HFFc6 (cell line): ENCODE data around the gene BSDC1. TPM values are rescaled to one million over a fixed set of nuclear protein-coding genes. Genes with fewer than 3 reads are reported as not detected.

Source experiments
- DNase-seq: peaks from one replicate; pipeline ENCODE4 v3.0.0-alpha.2; 2018
- H3K27ac Mint-ChIP-seq: 2 replicates; pipeline ENCODE4 v1.8.0; 2020; ENCODE audit warnings: mild to moderate bottlenecking, mixed read lengths
- H3K27me3 Mint-ChIP-seq: 2 replicates; pipeline ENCODE4 v1.8.0; 2021; ENCODE audit warnings: mild to moderate bottlenecking, moderate library complexity, mixed read lengths; ENCODE audit not compliant: insufficient read depth
- H3K36me3 Mint-ChIP-seq: 2 replicates; pipeline ENCODE4 v1.8.0; 2021; ENCODE audit warnings: low read depth, mixed read lengths
- H3K4me1 Mint-ChIP-seq: 2 replicates; pipeline ENCODE4 v1.8.0; 2020; ENCODE audit warnings: low read depth, mixed read lengths
- H3K4me3 Mint-ChIP-seq: 2 replicates; pipeline ENCODE4 v1.8.0; 2020; ENCODE audit warnings: mild to moderate bottlenecking, moderate library complexity, mixed read lengths
- H3K9me3 Mint-ChIP-seq: 2 replicates; pipeline ENCODE4 v1.8.0; 2020; ENCODE audit warnings: mild to moderate bottlenecking, mixed read lengths
- total RNA-seq, 6 experiments: library from RNA; stranded (reverse); fragmentation: NEBNext Ultra II Directional; extraction: Animal tissue kit (Norgen Biotek cat#: 25700); gene quantifications; 2 replicates in 1 of 6; 3 replicates in 5 of 6; pipeline ENCODE4 v1.2.3, GENCODE V29; 2021
- TF ChIP-seq, protein P1 (sequence below): fragments of 200-600 bp; sonication (generic); IDR thresholded peaks from 2 replicates; pipeline ENCODE4 v1.5.0; 2021; ENCODE audit warnings: antibody characterized with exemption, mild to moderate bottlenecking

BSDC1 gene
- total RNA-seq, 6 experiments from 2014 or later, result 52.9 to 65.5 (median 60.1) TPM

DNA sequence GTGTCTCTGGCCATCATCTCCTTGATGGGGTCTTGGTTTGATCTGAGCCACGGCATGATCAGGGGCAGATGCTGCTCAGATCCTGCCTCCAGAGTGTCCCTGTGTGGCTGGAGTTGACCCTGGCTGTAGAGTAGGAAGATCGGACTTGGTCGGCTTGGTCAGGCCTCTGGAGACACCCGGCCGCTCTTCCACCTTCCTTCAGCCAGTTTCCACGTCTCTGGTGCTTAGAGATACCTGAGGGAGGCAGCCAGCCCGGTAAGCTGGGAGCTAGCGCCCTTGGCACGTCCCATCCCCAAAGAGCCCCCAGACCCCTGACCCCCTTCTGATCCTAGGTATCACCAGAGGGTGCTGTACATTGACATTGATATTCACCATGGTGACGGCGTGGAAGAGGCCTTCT lies 67.0 kb downstream of the BSDC1 start:
- Mint-ChIP-seq H3K27ac (no peak overlapping the region), H3K4me3 (no peak overlapping the region), H3K9me3 (no peaks in the 10 kb centered on the region), H3K27me3 (no peaks in the 10 kb centered on the region; the same call in none of the 2 replicates), H3K4me1 (peaks cover under 1% of the 10 kb centered on the region; the same call in 1 of the 2 replicates), H3K36me3 (peaks cover 25% of the 10 kb centered on the region)
- DNase-seq, result no peak
- TF ChIP-seq, protein P1, sequence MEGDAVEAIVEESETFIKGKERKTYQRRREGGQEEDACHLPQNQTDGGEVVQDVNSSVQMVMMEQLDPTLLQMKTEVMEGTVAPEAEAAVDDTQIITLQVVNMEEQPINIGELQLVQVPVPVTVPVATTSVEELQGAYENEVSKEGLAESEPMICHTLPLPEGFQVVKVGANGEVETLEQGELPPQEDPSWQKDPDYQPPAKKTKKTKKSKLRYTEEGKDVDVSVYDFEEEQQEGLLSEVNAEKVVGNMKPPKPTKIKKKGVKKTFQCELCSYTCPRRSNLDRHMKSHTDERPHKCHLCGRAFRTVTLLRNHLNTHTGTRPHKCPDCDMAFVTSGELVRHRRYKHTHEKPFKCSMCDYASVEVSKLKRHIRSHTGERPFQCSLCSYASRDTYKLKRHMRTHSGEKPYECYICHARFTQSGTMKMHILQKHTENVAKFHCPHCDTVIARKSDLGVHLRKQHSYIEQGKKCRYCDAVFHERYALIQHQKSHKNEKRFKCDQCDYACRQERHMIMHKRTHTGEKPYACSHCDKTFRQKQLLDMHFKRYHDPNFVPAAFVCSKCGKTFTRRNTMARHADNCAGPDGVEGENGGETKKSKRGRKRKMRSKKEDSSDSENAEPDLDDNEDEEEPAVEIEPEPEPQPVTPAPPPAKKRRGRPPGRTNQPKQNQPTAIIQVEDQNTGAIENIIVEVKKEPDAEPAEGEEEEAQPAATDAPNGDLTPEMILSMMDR, result no peak

DNA sequence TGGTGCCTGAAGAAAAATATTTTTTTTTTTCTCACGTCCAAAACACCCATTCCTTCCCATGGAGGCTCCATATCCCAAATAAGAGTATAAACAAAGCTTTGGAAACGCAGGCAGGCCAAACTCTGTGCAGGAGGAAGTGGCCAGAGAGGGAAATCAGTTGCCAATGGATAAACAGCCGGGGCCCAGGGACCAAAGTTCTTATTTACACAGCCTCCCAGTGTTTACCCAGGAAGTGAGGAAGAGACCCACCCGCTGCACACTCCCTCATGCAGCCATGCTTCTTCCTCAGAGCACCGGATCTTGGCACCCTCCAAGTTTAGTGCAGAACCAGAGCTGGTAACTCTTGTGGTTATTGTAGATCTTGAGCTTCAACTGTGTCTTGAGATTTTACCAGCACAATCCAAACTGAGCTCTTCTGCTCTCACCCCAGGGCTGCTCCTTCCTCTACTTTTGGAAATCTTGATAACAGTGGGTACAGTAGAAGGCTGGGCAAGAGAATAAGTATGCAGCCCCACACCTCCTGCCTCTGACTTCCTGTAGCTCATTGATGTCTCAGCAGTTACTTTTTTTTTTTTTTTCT lies 72.4 kb downstream of the BSDC1 start:
- Mint-ChIP-seq H3K4me3 (no peak overlapping the region), H3K9me3 (no peaks in the 10 kb centered on the region), H3K27ac (no peak overlapping the region), H3K27me3 (no peaks in the 10 kb centered on the region), H3K36me3 (peaks cover 2% of the 10 kb centered on the region), H3K4me1 (peaks cover 6% of the 10 kb centered on the region)
- no peak for DNase-seq
- TF ChIP-seq, protein P1, result no peak

DNA sequence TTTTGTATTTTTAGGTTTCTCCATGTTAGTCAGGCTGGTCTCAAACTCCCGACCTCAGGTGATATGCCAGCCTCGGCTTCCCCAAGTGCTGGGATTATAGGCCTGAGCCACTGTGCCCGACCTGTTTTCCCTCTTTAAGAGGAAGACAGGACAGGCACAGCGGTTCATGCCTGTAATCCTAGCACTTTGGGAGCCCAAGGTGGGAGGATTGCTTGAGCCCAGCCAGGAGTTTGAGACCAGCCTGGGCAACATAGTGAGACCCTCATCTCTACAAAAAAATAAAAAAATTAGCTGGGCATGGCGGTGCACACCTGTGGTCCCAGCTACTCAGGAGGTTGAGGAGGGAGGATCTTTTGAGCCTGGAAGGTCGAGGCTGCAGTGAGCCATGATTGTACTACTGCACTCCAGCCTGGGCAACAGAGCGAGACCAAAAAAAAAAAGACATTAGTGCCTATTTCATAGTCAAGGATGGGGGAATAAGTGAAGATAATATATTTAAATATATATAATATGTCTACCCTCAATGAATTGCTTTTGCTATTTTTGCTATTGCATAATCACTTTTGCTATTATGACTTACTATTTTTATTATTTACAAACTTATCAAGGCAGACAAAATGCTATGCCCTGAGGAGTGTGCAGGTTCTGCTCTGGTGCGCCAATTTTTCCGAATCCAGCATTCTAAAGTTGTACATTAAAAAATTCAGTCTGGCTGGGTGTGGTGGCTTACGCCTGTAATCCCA lies 75.9 kb downstream of the BSDC1 start:
- no peak for DNase-seq
- H3K27ac Mint-ChIP-seq, result no peak overlapping the region
- H3K4me3 Mint-ChIP-seq, result no peak overlapping the region
- peaks cover 9% of the 10 kb centered on the region; the same call in 1 of the 2 replicates for H3K36me3 Mint-ChIP-seq
- TF ChIP-seq, protein P1, result no peak
- peaks cover 19% of the 10 kb centered on the region for H3K4me1 Mint-ChIP-seq
- H3K9me3 Mint-ChIP-seq, result no peaks in the 10 kb centered on the region
- no peaks in the 10 kb centered on the region for H3K27me3 Mint-ChIP-seq

DNA sequence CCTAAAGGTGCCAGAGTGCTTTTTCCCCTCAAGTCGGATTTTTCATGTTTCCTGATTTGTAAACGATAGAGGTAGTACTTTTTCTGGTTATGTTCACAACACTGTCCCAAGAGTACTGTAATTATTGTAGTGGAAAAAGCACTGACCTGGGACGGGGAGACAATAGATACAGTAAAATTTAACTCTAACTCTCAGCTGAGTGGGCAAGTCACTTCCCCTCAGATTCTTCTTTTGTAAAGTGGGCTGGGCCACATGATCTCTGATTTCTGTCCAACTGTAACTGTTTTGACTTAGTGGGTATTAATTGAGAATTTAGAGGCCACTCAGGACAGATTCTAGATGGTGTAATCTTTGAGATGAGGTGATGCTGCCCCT lies 77.4 kb downstream of the BSDC1 start:
- Mint-ChIP-seq H3K9me3 (no peaks in the 10 kb centered on the region), H3K4me3 (no peak overlapping the region), H3K27ac (no peak overlapping the region), H3K36me3 (peaks cover 9% of the 10 kb centered on the region; the same call in 1 of the 2 replicates), H3K4me1 (peaks cover 15% of the 10 kb centered on the region), H3K27me3 (no peaks in the 10 kb centered on the region)
- TF ChIP-seq, protein P1, result no peak
- DNase-seq, result no peak

Other genes with a start within 250 kb of the BSDC1 start
- gene TXLNA, start 214.8 kb downstream of the BSDC1 start, total RNA-seq, result 10 to 100 TPM; 89.4 to 95.2 (median 93.0) TPM
- gene CCDC28B, start 193.8 kb downstream of the BSDC1 start, total RNA-seq, result 10 to 100 TPM; 12.5 to 15.7 (median 15.3) TPM
- 1 to 10 TPM in 5 of 6 experiments, under 1 TPM in 1; 0.81 to 2.4 (median 2.2) TPM for gene IQCC, start 188.8 kb downstream of the BSDC1 start, total RNA-seq
- gene DCDC2B, start 185.4 kb downstream of the BSDC1 start, total RNA-seq, result not detected
- 10 to 100 TPM; 18.5 to 23.7 (median 20.3) TPM for gene TMEM234, start 172.1 kb downstream of the BSDC1 start, total RNA-seq
- 100 to 1,000 TPM; 279 to 313 (median 285) TPM for gene EIF3I, start 172.0 kb downstream of the BSDC1 start, total RNA-seq
- 1 to 10 TPM; 1.1 to 2.1 (median 1.5) TPM for gene FAM167B, start 147.2 kb downstream of the BSDC1 start, total RNA-seq
- not detected for gene LCK, start 143.2 kb downstream of the BSDC1 start, total RNA-seq
- 10 to 100 TPM; 78.5 to 94.9 (median 92.2) TPM for gene HDAC1, start 102.4 kb downstream of the BSDC1 start, total RNA-seq
- gene MARCKSL1, start 58.2 kb downstream of the BSDC1 start, total RNA-seq, result 10 to 100 TPM in 4 of 6 experiments, 1 to 10 TPM in 2; 7.8 to 12.8 (median 11.4) TPM
- gene FAM229A, start 32.0 kb downstream of the BSDC1 start, total RNA-seq, result 1 to 10 TPM; 1.1 to 3.0 (median 1.7) TPM
- gene TSSK3, start 31.9 kb downstream of the BSDC1 start, total RNA-seq, result 1 to 10 TPM in 1 of 6 experiments, under 1 TPM in 5; 0.38 to 1.2 (median 0.72) TPM
- not detected for gene ZBTB8B, start 70.6 kb upstream of the BSDC1 start, total RNA-seq
- gene ZBTB8A, start 145.0 kb upstream of the BSDC1 start, total RNA-seq, result 1 to 10 TPM; 4.4 to 6.8 (median 5.6) TPM